ENCODE data around the gene UBIAD1.

The UBIAD1 gene

GRCh38 chr1:11311816-11312755 lies 39.1 kb downstream of the UBIAD1 start:
- no peak for DNase-seq

GRCh38 chr1:11314959-11315358 lies 42.0 kb downstream of the UBIAD1 start:
- no peak for DNase-seq

- peak; percentile 3 for DNase-seq
Measured at GRCh38 chr1:11316701-11317100, 43.7 kb downstream of the UBIAD1 start.

GRCh38 chr1:11318982-11319381 lies 46.0 kb downstream of the UBIAD1 start:
- DNase-seq = no peak

- no peak for DNase-seq
Measured at GRCh38 chr1:11320153-11320936, 47.3 kb downstream of the UBIAD1 start.

- no peak for DNase-seq
Measured at GRCh38 chr1:11321656-11322491, 48.9 kb downstream of the UBIAD1 start.

GRCh38 chr1:11324567-11325165 lies 51.7 kb downstream of the UBIAD1 start:
- no peak for DNase-seq

GRCh38 chr1:11326070-11326469 lies 53.1 kb downstream of the UBIAD1 start:
- DNase-seq = no peak

- DNase-seq = no peak
Measured at GRCh38 chr1:11328444-11328843, 55.4 kb downstream of the UBIAD1 start.

- no peak for DNase-seq
Measured at GRCh38 chr1:11330411-11330810, 57.4 kb downstream of the UBIAD1 start.

- no peak for DNase-seq
Measured at GRCh38 chr1:11331036-11331944, 58.3 kb downstream of the UBIAD1 start.

GRCh38 chr1:11331945-11332546 lies 59.0 kb downstream of the UBIAD1 start:
- no peak for DNase-seq

GRCh38 chr1:11333631-11334030 lies 60.6 kb downstream of the UBIAD1 start:
- no peak for DNase-seq

- DNase-seq = no peak
Measured at GRCh38 chr1:11334261-11334804, 61.3 kb downstream of the UBIAD1 start.

GRCh38 chr1:11334821-11335220 lies 61.8 kb downstream of the UBIAD1 start:
- DNase-seq = no peak

GRCh38 chr1:11335417-11336056 lies 62.5 kb downstream of the UBIAD1 start:
- no peak for DNase-seq

- DNase-seq = peak; percentile 16
Measured at GRCh38 chr1:11337580-11338073, 64.6 kb downstream of the UBIAD1 start.
